GM18508 (cell line): ENCODE data around the gene PRR11.
"Not testable (repeated sequence)": the region's sequence is repeated elsewhere in the genome, so short reads cannot be mapped to it uniquely, and the experiment has no call there.

ENCODE experiments used
- ATAC-seq: cut with Tn5 transposase; IDR thresholded peaks from one replicate; pipeline ENCODE4 v1.9.1; 2021; ENCODE audit warnings: moderate number of reproducible peaks; ENCODE audit not compliant: insufficient read depth, unreplicated experiment

PRR11 gene

GRCh38 chr17:59199398-59199797, 43.9 kb downstream of the PRR11 start:
- ATAC-seq: no peak

GRCh38 chr17:59202320-59202719, 46.8 kb downstream of the PRR11 start:
- no peak for ATAC-seq

GRCh38 chr17:59219370-59219769, 63.8 kb downstream of the PRR11 start:
- no peak for ATAC-seq

DNA sequence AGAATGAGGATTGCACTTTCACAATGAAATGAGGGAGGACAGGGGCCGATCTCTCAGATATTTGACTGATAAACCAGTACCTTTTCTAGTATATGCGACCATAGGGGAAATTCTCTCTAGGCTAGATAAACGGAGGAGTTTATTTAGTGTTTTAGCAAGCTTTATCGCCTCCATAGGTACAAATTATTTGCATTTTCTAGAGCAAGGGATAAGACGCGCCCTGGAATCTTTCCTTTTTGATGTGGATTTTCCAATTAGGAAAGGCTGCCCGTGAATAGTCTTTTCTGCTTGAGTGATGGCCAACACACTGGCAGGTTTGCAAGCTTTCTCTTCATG, 64.4 kb downstream of the PRR11 start:
- no peak for ATAC-seq

GRCh38 chr17:59220328-59221158, 65.0 kb downstream of the PRR11 start, which contains the start of gene GDPD1:
Gene GDPD1 (plus strand): TSS chr17:59220511. CDS start chr17:59220610, 99 bp downstream.
- peak; percentile 73 for ATAC-seq

GRCh38 chr17:59221159-59221847, 65.8 kb downstream of the PRR11 start:
- no peak for ATAC-seq

DNA sequence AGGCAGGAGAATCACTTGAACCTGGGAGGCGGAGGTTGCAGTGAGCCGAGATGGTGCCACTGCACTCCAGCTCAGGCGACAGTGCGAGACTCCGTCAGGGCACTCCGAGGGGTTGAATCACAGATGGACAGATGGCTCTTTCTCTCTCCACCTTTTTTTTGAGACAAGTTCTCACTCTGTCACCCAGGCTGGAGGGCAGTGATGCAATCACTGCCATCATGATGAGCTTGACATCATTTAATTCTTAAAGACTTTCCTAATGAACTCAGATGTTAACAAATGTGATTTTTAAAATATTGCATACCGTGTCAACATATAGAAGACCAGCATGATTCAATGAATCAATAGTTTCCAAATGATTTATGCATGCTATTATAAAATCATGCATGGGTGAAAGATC, 68.3 kb downstream of the PRR11 start:
- no peak for ATAC-seq

GRCh38 chr17:59228588-59228987, 73.0 kb downstream of the PRR11 start:
- not testable (repeated sequence) for ATAC-seq

DNA sequence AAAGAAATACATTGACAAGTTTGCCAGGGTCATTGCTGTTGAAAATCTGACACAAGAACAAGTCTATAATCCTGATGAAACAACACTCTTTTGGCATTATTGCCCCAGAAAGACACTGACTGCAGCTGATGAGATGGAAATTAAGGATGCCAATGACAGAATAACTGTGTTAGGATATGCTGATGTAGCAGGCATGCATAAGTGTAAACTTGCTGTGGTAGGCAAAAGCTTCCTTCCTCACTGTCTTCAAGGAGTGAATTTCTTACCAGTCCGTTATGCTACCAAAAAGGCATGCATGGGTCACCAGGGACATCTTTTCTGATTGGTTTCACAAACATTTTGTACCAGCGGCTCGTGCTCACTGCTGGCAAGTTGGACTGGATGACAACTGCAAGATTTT, 75.2 kb downstream of the PRR11 start:
- ATAC-seq: no peak

DNA sequence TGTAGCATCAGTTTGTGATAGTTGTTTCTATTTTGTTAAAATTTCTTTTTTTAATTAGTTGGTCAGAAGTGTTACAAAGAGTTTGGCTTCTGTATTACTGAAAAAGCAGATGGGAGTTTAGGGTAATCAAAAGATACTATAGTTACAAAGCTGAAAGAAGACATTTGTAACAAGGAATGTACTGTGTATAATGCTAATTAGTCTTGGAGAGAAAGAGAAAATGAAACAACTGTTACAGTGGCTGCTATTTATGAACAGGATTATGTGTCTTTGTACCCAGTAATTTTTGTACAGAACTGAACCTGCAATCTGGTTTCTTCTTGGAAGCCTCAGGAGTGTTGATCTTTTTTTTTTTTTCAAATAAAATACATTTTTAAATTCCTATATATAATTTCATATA, 79.1 kb downstream of the PRR11 start:
- no peak for ATAC-seq

DNA sequence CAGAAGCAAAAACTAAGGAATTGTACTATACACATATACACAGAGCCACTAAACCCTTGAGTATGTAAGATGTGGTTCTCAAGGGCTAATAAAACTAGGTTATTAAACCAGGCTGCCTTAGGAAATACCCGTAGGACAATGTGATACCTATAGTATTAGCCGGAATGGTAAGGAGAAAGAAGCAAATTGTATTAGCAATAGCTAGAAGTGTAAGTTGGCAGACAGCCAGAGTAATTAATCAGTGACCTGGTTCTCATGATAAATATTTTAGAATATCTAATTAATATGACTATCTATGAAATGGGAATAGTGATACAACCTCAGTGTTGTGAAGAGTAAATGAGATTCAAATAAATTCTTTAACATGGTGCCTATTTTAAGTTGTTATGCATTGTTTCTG, 83.4 kb downstream of the PRR11 start:
- no peak for ATAC-seq

GRCh38 chr17:59244081-59244480, 88.5 kb downstream of the PRR11 start:
- ATAC-seq: no peak
